OCI-LY3 (cell line): ENCODE results near the gene LACTB.

Source experiments
- CTCF ChIP-seq: fragments of 200-600, 300-600 bp; sonication (generic); IDR thresholded peaks from 2 replicates; pipeline ENCODE4 v1.5.1; 2014; ENCODE audit warnings: antibody characterized with exemption, low read length, low read depth
- EZH2phosphoT487 ChIP-seq: fragments of 200-600 bp; shearing (Covaris generic); IDR thresholded peaks from 2 replicates; pipeline ENCODE4 v1.6.1; 2018; ENCODE audit warnings: antibody characterized with exemption, mixed run types, low read depth

DNA sequence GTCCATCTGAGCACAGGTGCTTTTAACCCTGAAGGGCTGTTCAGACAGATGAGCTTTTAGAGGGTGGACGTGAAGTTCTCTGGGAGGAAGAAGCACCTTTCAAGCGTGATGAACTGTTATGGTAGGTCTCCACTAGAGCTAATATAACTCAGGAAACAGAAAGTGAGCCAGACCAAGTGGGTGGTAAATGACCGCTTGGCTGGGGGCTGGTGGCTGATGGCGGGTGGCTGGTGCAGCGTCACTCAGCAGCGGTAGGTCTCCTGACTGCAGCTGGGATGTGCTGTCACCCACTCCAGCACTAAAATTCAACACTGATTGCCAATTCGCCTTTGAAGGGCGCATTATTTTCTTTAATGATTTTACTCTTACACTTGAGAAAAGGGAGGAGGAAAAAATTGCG lies 31.2 kb upstream of the LACTB start:
- no peak for TF ChIP-seq CTCF
- TF ChIP-seq EZH2phosphoT487: no peak
